HEK293T (cell line): Measurements from ENCODE around the gene F2R.

Source experiments
- ARNT ChIP-seq: fragments of 450-650 bp; IDR thresholded peaks from 2 replicates; pipeline ENCODE4 v1.6.1; 2017; ENCODE audit warnings: mild to moderate bottlenecking
- BHLHE40 ChIP-seq: fragments of 450-650 bp; IDR thresholded peaks from 2 replicates; pipeline ENCODE4 v1.6.1; 2016; ENCODE audit warnings: mild to moderate bottlenecking, moderate library complexity, borderline replicate concordance
- CTBP1 ChIP-seq: fragments of 450-650 bp; IDR thresholded peaks from 2 replicates; pipeline ENCODE4 v1.6.1; 2016; ENCODE audit warnings: borderline replicate concordance
- FOXA1 ChIP-seq: fragments of 450-650 bp; IDR thresholded peaks from 2 replicates; pipeline ENCODE4 v1.6.1; 2016; ENCODE audit warnings: mild to moderate bottlenecking
- FOXK2 ChIP-seq: fragments of 450-650 bp; IDR thresholded peaks from 2 replicates; pipeline ENCODE4 v1.6.1; 2016; ENCODE audit warnings: mild to moderate bottlenecking
- FOXM1 ChIP-seq: fragments of 450-650 bp; IDR thresholded peaks from 2 replicates; pipeline ENCODE4 v1.6.1; 2017; ENCODE audit warnings: mild to moderate bottlenecking, borderline replicate concordance
- HDGF ChIP-seq: fragments of 450-650 bp; IDR thresholded peaks from 2 replicates; pipeline ENCODE4 v1.6.1; 2017; ENCODE audit warnings: antibody characterized with exemption, borderline replicate concordance
- PKNOX1 ChIP-seq: fragments of 450-650 bp; IDR thresholded peaks from 2 replicates; pipeline ENCODE4 v1.6.1; 2016
- SP1 ChIP-seq: fragments of 450-650 bp; IDR thresholded peaks from 2 replicates; pipeline ENCODE4 v1.6.1; 2017

- TF ChIP-seq BHLHE40 (no peak), ARNT (no peak), FOXK2 (no peak), PKNOX1 (no peak), HDGF (no peak), CTBP1 (no peak), SP1 (no peak), FOXM1 (no peak), FOXA1 (no peak)
Measured at GRCh38 chr5:76732405-76733048, 16.6 kb downstream of the F2R start.
